COLO668 (cell line): ENCODE data around the gene UPP2.

Experiments used
- DNase-seq: peaks from one replicate; lab custom pipeline; 2025; ENCODE audit not compliant: unreplicated experiment; lab: John Stamatoyannopoulos, UW

The UPP2 gene

GRCh38 chr2:158138255-158138654, 36.6 kb downstream of the UPP2 start:
- no peak for DNase-seq

DNA sequence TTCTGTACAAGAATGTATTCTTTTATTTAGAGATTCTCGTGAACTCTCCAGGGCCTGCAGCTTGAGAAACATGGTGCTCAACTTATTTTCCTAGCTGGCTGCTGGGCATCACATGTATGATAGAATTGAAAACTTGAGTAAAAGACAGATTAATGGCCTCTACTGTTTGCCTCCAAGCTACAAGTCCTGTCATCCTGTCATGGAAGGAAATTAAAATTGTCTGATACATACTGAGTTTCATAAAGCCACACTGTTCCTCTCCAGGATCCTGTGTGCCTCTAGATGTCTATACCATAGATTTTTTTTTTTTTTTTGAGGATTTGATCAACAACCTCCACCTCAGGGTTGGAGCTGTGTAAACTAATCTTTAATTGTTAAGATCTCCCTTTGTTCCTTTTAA, 38.5 kb downstream of the UPP2 start:
- DNase-seq = no peak

- DNase-seq = no peak
Measured at GRCh38 chr2:158142165-158142564, 40.5 kb downstream of the UPP2 start.

GRCh38 chr2:158142568-158143332, 41.1 kb downstream of the UPP2 start:
- no peak for DNase-seq

GRCh38 chr2:158143703-158144360, 42.2 kb downstream of the UPP2 start:
- DNase-seq = no peak

DNA sequence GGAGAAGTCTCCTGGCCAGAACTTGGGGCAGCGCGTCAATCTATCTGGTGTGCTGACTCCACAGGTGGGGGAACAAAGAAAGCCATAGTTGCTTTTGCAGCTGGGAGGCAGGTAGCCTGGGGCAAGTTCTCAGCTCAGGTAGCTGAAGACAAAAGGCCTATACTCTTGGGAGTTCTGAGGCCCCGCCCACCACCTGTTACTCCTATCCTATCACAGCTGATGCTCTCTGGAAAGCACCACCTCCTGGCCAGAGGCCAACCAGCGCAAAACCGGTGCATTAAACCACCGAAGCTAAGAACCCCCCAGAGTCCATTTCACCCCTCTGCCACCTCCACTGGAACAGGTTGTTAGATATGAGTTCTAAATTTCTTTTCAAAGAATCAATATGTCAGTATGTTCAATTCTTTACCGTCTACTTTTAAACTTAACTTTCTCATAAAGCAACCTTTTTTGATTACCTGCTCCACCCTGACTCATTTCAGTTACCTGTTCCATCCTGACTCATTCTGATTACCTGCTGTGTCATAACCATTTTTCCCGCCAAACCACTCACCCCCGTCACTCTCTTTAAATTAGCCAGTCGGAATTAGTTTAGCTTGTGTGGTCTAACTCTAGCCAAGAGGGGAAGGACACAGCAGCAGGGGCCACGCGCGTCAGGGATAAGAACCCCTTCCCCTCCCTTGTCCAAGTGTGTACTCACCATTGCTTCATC, 43.4 kb downstream of the UPP2 start:
- peak; percentile 22 for DNase-seq

DNA sequence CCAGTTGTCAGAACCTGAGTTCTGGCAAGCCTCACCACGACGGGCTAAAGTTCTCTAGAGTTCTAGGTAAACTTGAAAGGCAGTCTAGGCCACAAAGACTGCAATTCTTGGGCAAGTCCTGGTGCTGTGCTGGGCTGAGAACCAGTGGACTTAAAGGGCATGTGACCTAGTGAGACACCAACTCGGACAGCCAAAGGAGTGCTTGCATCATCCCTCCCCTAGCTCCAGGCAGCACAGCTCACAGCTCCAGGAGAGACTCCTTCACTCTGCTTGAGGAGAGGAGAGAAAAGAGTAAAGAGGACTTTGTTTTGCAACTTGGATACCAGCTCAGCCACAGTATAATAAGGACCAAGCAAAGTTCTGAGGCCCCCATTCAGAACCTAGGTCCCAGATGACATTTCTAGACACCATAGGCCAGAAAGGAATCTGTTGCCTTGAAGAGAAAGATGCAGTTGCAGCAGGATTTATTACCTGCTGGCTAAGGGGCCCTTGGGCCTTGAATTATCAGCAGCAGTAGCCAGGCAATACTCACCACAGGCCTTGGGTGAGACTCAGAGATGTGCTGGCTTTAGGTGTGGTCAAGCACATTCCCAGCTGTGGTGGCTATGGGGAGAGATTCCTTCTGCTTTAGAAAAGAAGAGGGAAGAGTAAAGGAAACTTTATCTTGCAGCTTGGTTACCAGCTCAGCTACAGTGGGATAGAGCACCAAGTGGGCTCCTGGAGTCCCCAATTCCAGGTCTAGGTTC, 51.8 kb downstream of the UPP2 start:
- DNase-seq = no peak

DNA sequence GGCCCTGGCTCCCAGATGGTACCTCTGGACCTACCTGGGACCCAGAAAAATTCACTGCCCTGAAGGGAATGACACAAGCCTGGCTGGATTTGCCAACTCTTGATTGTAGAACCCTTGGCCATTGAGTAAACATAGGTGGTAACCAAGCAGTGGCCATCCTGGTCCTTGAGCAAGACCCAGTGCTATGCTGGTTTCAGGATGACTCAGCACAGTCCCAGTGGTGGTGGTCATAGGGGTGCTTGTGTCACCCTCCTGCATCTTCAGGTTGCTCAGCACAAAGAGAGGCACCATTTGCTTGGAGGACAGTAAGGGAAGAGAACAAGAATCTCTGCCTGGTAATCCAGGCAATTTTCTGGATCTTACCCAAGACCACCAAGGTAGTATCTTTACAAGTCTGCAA, 52.9 kb downstream of the UPP2 start:
- DNase-seq = no peak

DNA sequence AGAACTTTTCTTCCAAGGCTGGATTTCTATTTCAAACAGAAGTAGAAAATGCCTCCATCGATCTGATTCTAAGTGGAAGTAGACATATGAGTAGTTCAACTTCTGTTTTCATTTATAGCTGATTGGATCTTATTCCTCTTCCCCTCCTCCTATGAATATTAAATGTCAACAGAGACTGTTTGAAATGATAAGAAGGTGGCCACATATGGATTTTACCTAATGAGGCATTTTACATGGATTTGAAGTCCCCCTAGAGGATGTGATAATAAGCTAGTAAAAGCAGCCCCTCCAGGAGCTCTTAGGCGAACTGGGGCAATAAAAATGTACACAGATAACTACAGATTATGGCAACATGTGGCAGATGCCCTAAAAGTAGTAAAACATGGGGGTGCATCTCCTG, 71.0 kb downstream of the UPP2 start:
- no peak for DNase-seq

GRCh38 chr2:158174495-158174894, 72.8 kb downstream of the UPP2 start:
- DNase-seq = no peak

DNA sequence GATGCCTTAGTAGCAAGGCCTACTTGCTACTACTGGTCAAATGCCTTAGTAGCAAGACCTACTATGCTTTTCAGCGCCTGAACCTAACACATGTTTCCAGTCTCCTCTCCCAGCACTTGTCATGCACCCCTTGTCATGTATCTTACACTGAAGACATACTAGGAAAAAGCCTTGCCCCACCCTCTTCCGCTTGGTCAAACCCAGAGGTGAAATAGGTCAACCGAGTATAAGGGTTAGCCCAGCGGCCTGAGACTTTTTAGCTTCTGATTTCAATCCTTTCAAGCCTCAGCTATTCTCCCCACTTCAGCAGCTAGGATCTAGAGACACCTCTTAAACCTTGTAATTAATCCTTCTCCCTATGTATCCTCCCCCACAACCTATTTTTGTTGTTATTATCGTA, 73.3 kb downstream of the UPP2 start:
- DNase-seq = no peak

DNA sequence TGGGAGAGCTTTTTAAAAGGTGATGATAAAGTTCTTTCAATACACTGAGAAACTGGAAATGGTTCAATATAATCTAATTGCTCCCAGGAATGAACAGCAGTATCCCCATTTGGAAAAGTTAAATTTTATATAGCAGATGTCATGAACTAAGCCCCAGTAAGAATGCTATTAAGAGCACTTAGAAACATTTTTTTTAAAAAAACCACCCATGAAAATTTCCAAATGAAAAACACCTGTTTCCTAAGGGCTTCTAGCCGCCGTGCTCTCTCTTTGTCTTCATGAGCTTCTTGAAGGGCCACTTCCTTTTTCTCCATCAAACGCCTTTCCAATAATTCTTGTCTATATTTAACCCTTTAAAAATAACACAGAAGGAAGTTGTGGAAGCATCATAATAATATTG, 77.0 kb downstream of the UPP2 start:
- no peak for DNase-seq

DNA sequence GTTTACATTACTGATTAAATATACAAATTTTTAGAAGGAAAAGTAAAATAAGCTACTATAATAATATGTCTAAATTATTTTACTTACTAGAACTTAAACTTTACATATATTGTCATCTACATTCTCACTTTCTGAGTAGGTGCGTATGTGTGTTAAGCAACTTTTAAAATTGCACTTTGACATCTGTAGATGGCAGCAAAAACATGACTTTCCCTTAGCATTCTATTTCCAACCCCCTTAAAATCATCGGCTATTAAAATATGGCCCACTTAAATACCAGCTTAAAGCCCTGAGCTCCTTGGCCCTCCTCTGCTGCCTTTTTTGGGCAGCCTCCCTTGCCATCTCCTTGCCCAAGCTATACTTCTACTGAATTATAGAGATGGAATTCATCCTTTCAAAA, 78.0 kb downstream of the UPP2 start:
- DNase-seq = no peak

GRCh38 chr2:158181171-158181570, 79.5 kb downstream of the UPP2 start:
- peak; percentile 21 for DNase-seq

DNA sequence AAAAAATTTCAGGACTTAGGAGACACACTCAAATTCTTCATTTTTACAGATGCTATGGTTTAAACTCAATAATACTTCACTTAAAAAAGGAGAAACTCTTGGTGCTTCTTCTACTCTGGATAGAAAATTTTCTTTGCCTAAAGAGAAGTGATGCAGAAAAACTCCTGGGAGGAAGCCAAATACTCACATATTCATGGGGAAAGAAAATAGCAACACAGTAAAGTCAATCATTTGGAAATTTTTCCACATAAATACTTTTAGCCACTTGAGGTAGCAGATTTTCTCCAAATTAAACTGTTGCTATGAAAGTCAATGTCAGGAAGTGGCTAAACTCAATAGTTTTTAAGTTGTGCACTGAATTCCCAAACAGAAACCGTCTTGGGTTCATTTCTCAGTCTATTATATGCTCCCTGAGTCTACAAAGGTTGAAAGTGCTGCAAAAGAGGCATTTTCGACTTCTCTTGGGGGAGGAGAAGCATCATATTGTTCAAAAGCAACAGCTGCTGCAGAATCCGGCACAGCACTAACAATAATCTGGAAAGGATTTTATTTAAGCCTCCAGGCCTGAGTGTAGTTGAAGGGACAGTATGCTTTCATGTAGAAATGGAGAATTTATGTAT, 81.1 kb downstream of the UPP2 start:
- DNase-seq = no peak

DNA sequence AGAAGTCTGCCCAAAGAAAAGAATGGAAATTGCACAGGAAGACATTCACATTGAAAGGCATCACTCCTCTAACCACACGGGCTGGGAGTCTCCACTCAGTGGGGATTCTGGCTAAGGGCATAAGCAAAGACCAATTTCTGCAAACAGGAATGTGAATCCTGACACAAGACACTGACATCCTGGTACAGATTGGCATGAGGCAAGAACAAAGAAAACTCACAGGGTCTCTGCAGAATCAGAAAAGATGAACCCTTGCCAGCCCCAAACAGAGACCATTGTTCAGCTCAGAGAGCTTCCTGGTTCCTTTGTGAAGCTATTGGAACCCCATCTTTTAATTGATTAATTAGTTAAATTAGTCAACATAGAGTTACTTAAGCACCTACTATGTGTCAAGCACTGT, 82.3 kb downstream of the UPP2 start:
- no peak for DNase-seq

- DNase-seq = no peak
Measured at GRCh38 chr2:158184556-158185343, 83.1 kb downstream of the UPP2 start.
